Activated naive CD8-positive, alpha-beta T cell treated with anti-CD3 and anti-CD28 coated beads, Interleukin-2, amount 50 U/mL, for 24 hours (primary cell): ENCODE measurements around the gene EPHB6.

Source experiments
- ATAC-seq: fragments of 150-1000 bp; cut with Tn5 transposase; one replicate; pipeline ENCODE4 v1.10.0; 2021
- DNase-seq: peaks from one replicate; pipeline ENCODE4 v3.0.0; 2021
- H3K27ac Mint-ChIP-seq: one replicate; pipeline ENCODE4 v1.8.0; 2021; ENCODE audit warnings: mild to moderate bottlenecking, mixed read lengths
- H3K27me3 Mint-ChIP-seq: one replicate; pipeline ENCODE4 v1.8.0; 2021; ENCODE audit warnings: mixed read lengths
- H3K36me3 Mint-ChIP-seq: one replicate; pipeline ENCODE4 v1.8.0; 2021; ENCODE audit warnings: low read depth, mixed read lengths
- H3K4me1 Mint-ChIP-seq: one replicate; pipeline ENCODE4 v1.8.0; 2021; ENCODE audit warnings: mixed read lengths
- H3K4me3 Mint-ChIP-seq: one replicate; pipeline ENCODE4 v1.8.0; 2021; ENCODE audit warnings: mild to moderate bottlenecking, moderate library complexity, mixed read lengths
- H3K9me3 Mint-ChIP-seq: one replicate; pipeline ENCODE4 v1.8.0; 2021; ENCODE audit warnings: mixed read lengths

Gene EPHB6

GRCh38 chr7:142919656-142920055 lies 64.8 kb downstream of the EPHB6 start:
- no peak overlapping the region for H3K4me3 Mint-ChIP-seq
- H3K27me3 Mint-ChIP-seq = peaks cover 5% of the 10 kb centered on the region
- H3K36me3 Mint-ChIP-seq = no peaks in the 10 kb centered on the region
- no peak for ATAC-seq
- no peaks in the 10 kb centered on the region for H3K9me3 Mint-ChIP-seq
- no peak overlapping the region for H3K27ac Mint-ChIP-seq
- DNase-seq = no peak
- H3K4me1 Mint-ChIP-seq = no peaks in the 10 kb centered on the region
